ENCODE measurements around the gene HOXC5. TPM values are rescaled to one million over a fixed set of nuclear protein-coding genes. Genes with fewer than 3 reads are reported as not detected.

The HOXC5 gene
- total RNA-seq, 6 experiments from 2014 or later = not detected

DNA sequence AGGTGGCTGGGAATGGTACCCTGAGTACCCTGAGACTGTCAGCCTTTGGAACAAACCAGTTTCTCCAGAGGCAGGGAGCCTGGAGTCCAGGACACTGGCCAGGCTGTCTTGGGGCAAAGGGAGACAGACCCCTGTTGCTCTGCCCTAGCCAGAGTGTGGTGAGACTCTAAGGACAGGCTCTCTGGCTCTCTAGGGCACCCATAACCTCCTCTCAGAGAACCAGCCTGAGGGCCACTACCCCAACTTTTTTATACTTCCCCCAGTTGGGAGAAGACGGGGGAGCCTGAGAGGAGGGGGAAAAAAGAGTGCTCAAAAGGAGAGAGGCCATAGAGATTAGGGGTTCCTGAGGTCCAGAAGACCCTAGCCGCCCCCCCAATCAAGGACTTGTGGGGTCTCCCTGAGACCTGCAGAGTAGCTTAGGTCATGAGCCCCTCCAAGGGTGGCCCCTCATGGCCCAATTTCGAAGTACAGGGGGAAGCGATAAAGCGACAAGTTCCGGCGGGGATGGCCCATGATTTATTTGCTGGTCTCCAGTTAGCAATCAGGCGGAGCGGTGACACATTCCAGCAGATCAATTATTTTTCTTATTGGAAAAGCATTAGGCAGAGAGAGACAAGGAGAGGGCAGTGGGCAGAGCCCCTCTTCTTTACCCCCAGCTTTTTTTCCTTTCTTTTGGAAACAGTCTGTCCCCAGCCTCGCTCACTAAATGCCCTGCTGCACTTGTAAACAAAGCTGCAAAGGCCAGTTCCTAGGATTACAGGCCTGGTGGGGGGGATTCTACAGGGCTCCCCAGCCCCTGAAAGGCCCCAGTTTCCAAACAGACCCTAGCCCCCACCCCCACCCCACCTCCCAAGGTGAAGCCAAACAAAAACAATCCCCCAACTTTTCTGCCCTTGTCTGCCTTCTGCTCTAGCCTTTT, 22.5 kb upstream of the HOXC5 start:
- H3K9me3 ChIP-seq = no peaks in the 10 kb centered on the region
- H3K27me3 ChIP-seq = peaks cover 0 to 65% of the 10 kb centered on the region in 2 donors
- intact Hi-C loops (cut with DNase I) = no loop called here
- ATAC-seq = no peak
- 5% methylated on average over 5 of the region's 10 CpGs for WGBS (ENCODE audit: insufficient coverage, low coverage, low lambda C conversion rate, missing lambda C conversion rate)
- H3K36me3 ChIP-seq = no peaks in the 10 kb centered on the region
- H3K27ac ChIP-seq = no peak overlapping the region
- peaks cover 0 to 7% (median 0%) of the 10 kb centered on the region in 4 donors for H3K4me1 ChIP-seq
- DNase-seq = no peak
- TF ChIP-seq, protein P1, sequence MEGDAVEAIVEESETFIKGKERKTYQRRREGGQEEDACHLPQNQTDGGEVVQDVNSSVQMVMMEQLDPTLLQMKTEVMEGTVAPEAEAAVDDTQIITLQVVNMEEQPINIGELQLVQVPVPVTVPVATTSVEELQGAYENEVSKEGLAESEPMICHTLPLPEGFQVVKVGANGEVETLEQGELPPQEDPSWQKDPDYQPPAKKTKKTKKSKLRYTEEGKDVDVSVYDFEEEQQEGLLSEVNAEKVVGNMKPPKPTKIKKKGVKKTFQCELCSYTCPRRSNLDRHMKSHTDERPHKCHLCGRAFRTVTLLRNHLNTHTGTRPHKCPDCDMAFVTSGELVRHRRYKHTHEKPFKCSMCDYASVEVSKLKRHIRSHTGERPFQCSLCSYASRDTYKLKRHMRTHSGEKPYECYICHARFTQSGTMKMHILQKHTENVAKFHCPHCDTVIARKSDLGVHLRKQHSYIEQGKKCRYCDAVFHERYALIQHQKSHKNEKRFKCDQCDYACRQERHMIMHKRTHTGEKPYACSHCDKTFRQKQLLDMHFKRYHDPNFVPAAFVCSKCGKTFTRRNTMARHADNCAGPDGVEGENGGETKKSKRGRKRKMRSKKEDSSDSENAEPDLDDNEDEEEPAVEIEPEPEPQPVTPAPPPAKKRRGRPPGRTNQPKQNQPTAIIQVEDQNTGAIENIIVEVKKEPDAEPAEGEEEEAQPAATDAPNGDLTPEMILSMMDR (IDR thresholded peaks at IDR 0.05) = no peak
- TF ChIP-seq POLR2A (IDR thresholded peaks at IDR 0.05) = no peak
- no peak overlapping the region for H3K4me3 ChIP-seq

DNA sequence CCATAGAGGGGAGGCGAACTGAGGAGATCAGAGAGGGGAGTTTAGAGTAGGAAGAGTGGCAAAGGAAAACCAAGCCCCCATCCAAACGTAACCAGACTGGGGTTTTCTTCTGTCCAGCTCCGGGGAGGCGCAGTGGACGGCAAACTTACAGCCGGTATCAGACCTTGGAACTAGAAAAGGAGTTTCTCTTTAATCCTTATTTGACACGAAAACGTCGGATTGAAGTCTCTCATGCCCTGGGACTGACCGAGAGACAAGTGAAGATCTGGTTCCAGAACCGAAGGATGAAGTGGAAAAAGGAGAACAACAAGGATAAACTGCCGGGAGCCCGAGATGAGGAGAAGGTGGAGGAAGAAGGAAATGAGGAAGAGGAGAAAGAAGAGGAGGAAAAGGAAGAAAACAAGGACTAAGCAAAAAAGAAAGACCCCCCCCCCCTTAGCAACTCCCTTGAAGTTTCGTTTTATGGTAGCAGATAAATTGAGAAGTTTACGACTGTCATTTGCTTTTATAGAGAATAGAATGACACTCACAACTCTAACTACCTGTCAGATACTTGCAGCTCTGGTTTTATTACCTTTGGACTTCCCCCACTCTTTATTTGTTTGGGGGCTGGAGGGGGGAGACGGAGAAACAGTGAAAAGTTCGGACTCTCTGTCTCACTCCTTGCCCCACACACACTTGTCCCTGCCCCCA, 21.7 kb upstream of the HOXC5 start:
- Histone ChIP-seq H3K9me3 (no peaks in the 10 kb centered on the region), H3K27me3 (peaks cover 0 to 66% of the 10 kb centered on the region in 2 donors), H3K4me1 (peaks cover 0 to 5% (median 0%) of the 10 kb centered on the region in 4 donors), H3K27ac (no peak overlapping the region), H3K36me3 (no peaks in the 10 kb centered on the region), H3K4me3 (no peak overlapping the region)
- intact Hi-C loops (cut with DNase I) = no loop called here
- no peak for DNase-seq
- TF ChIP-seq POLR2A (IDR thresholded peaks at IDR 0.05) = no peak
- TF ChIP-seq, protein P1 (IDR thresholded peaks at IDR 0.05) = no peak
- 3% methylated on average over 17 of the region's 17 CpGs for WGBS (ENCODE audit: insufficient coverage, low coverage, low lambda C conversion rate, missing lambda C conversion rate)
- ATAC-seq = no peak

DNA sequence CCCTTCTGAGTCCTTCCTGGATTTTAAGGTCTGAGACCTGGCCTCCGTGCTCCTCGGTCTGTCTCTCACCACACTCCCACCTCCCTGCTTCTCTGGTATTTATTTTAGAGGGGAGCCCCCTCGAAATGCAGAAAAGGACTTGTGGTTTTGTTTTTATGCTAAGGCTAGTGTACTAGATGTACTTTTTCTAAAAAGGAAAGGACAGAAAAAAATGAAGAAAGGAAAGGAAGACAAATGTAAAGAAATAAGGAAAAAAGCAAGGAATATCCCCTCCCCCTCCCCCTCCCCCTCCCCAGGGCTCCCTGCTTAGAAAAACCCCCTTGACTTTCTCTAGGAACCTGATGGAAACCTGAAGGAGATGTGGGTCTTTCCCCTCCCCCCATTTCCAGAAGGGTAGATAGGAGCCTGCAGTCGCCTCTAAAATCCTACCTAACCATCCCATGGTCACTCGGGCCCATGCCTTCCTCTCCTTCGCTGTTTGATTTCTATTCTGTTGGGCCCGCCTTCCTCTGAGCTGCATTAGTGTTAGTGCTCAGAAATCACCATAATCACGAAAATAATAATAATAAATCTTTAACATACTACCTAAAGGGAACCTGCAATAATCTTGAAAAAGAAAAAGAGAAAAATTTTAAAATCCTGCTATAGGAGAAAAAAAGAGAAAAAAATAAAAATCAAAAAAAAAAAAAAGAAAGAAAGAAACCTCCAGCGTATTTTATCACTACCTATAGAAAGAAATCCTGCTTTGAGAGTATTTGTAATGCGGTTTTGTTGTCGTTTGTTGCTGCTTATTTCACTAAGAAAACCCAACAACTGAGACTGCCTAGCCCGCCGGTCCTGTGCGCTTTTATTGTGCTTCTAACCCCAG, 21.0 kb upstream of the HOXC5 start:
- intact Hi-C loops (cut with DNase I) = no loop called here
- TF ChIP-seq, protein P1 (IDR thresholded peaks at IDR 0.05) = no peak
- no peak for TF ChIP-seq POLR2A (IDR thresholded peaks at IDR 0.05)
- DNase-seq (no peak), ATAC-seq (no peak)
- Histone ChIP-seq H3K9me3 (no peaks in the 10 kb centered on the region), H3K4me3 (no peak overlapping the region), H3K36me3 (no peaks in the 10 kb centered on the region), H3K27ac (no peak overlapping the region), H3K27me3 (peaks cover 0 to 70% of the 10 kb centered on the region in 2 donors), H3K4me1 (no peaks in the 10 kb centered on the region)
- 14% methylated on average over 14 of the region's 14 CpGs for WGBS (ENCODE audit: insufficient coverage, low coverage, low lambda C conversion rate, missing lambda C conversion rate)

DNA sequence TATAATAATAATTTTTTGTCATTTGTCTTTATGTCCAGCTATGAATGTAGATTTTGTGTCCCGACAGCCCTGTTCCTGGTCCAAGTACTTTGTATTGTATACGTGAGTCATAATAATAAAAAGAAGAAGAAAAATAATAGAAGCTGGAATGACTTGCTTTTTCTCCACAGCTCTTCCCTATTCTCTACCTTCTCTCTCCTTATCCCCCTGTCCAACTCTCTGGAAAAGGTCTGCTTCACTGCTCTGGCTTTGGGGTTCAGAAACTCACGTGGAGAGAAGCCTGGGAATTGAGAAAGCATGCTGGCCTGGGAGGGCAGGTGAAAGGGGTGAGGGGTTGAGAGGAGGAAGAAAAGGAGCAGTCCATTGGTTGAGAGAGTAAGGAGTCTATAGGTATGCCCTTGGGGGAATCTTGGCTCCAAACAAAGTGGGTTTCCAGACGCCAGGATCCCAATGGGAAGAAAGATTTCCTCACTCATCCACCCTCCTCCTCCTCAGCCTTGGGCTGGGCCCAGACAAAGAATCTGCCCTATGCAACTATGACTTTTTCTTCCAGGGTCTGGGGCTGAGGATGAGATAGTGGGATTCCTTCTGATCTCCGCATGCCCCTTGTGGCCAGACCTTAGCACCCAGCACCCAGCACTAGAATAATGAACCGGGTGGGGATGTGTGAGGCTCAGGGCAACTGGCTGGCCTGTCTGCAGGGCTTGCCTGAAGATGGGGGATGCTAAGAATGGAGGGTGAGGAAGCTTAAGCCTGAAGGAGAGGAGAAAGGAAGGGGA, 20.0 kb upstream of the HOXC5 start:
- intact Hi-C loops (cut with DNase I) = no loop called here
- Histone ChIP-seq H3K4me1 (no peaks in the 10 kb centered on the region), H3K9me3 (no peaks in the 10 kb centered on the region), H3K27ac (no peak overlapping the region), H3K4me3 (no peak overlapping the region), H3K36me3 (no peaks in the 10 kb centered on the region), H3K27me3 (peaks cover 0 to 70% of the 10 kb centered on the region in 2 donors)
- 20% methylated on average over 6 of the region's 6 CpGs for WGBS (ENCODE audit: insufficient coverage, low coverage, low lambda C conversion rate, missing lambda C conversion rate)
- ATAC-seq (no peak), DNase-seq (no peak)
- TF ChIP-seq, protein P1 (IDR thresholded peaks at IDR 0.05) = no peak
- no peak for TF ChIP-seq POLR2A (IDR thresholded peaks at IDR 0.05)
